ENCODE data around the gene NET1.

Gene NET1

GRCh38 chr10:5502571-5503476, 90.5 kb downstream of the NET1 start:
- DNase-seq = no peak

GRCh38 chr10:5503477-5503835, 91.1 kb downstream of the NET1 start:
- DNase-seq = no peak

- DNase-seq = no peak
Observed at GRCh38 chr10:5504146-5505072, 92.1 kb downstream of the NET1 start.

GRCh38 chr10:5506246-5506645, 93.9 kb downstream of the NET1 start:
- DNase-seq = no peak

- DNase-seq = no peak
Observed at GRCh38 chr10:5506751-5507648, 94.6 kb downstream of the NET1 start.

GRCh38 chr10:5507649-5508131, 95.3 kb downstream of the NET1 start:
- no peak for DNase-seq

GRCh38 chr10:5508161-5508604, 95.8 kb downstream of the NET1 start:
- DNase-seq = no peak

All from GF-D8 (cell line).